Keratinocyte (primary cell): ENCODE results near the gene ZNF358. TPM values are rescaled to one million over a fixed set of nuclear protein-coding genes. Genes with fewer than 3 reads are reported as not detected.

Experiments used
- DNase-seq: peaks from one replicate; pipeline ENCODE4 v3.0.0-alpha.2; 2011; ENCODE audit warnings: low read depth, missing footprints, low spot score
- FAIRE-seq: peaks from 2 replicates; lab custom pipeline; 2011; peaks lifted over from hg19 to GRCh38; lab: Jason Lieb, UNC
- H2AFZ ChIP-seq: 2 replicates; pipeline ENCODE4 v1.6.0; 2012; ENCODE audit warnings: low read length, control low read depth, inconsistent platforms; ENCODE audit not compliant: control insufficient read depth
- H3K27ac ChIP-seq: 2 replicates; pipeline ENCODE4 v1.5.1; 2011; ENCODE audit warnings: low read length; ENCODE audit not compliant: control insufficient read depth, insufficient read depth
- H3K27me3 ChIP-seq: 3 replicates; pipeline ENCODE4 v1.6.0; 2011; ENCODE audit warnings: low read length; ENCODE audit not compliant: control insufficient read depth, insufficient read depth; ENCODE audit errors: extremely low read depth
- H3K36me3 ChIP-seq, 2 experiments: 2 replicates in 1 of 2; 3 replicates in 1 of 2; pipeline ENCODE4 v1.5.1; 2011; ENCODE audit warnings: low read length in 2 of 2, mild to moderate bottlenecking in 1 of 2; ENCODE audit not compliant: control insufficient read depth in 2 of 2, insufficient read depth in 2 of 2; ENCODE audit errors: extremely low read depth in 1 of 2
- H3K4me1 ChIP-seq: 3 replicates; pipeline ENCODE4 v1.5.1; 2011; ENCODE audit warnings: low read length; ENCODE audit not compliant: control insufficient read depth, insufficient read depth; ENCODE audit errors: extremely low read depth
- H3K4me2 ChIP-seq: 3 replicates; pipeline ENCODE4 v1.6.0; 2011; ENCODE audit warnings: low read depth, low read length; ENCODE audit not compliant: control insufficient read depth, insufficient read depth; ENCODE audit errors: extremely low read depth
- H3K4me3 ChIP-seq, 3 experiments: fragments of 200-600 bp in 1 of 3; sonication (generic) in 1 of 3; 2 replicates in 2 of 3; 3 replicates in 1 of 3; pipeline ENCODE4 v1.5.1; 2011 to 2016; ENCODE audit warnings: low read length in 3 of 3, mild to moderate bottlenecking in 3 of 3, control low read depth in 2 of 3, inconsistent platforms in 1 of 3, low read depth in 1 of 3, mixed read lengths in 1 of 3, mixed run types in 1 of 3, moderate library complexity in 1 of 3; ENCODE audit not compliant: control insufficient read depth in 2 of 3, insufficient read depth in 2 of 3; ENCODE audit errors: extremely low read depth in 1 of 3
- H3K79me2 ChIP-seq: 2 replicates; pipeline ENCODE4 v1.6.0; 2012; ENCODE audit warnings: low read length; ENCODE audit not compliant: control insufficient read depth, insufficient read depth
- H3K9ac ChIP-seq: 3 replicates; pipeline ENCODE4 v1.6.0; 2011; ENCODE audit warnings: low read length; ENCODE audit not compliant: control insufficient read depth, insufficient read depth; ENCODE audit errors: extremely low read depth
- H3K9me1 ChIP-seq: 3 replicates; pipeline ENCODE4 v1.6.0; 2011; ENCODE audit warnings: low read length; ENCODE audit not compliant: control insufficient read depth, insufficient read depth; ENCODE audit errors: extremely low read depth
- H3K9me3 ChIP-seq: 2 replicates; pipeline ENCODE4 v1.5.1; 2012; ENCODE audit warnings: low read depth, low read length; ENCODE audit not compliant: control insufficient read depth
- H4K20me1 ChIP-seq: 3 replicates; pipeline ENCODE4 v1.6.0; 2011; ENCODE audit warnings: low read length; ENCODE audit not compliant: control insufficient read depth, insufficient read depth; ENCODE audit errors: extremely low read depth
- CTCF ChIP-seq, 3 experiments: IDR thresholded peaks in 1 of 3; conservative IDR thresholded peaks in 1 of 3; optimal IDR thresholded peaks in 1 of 3; 2 replicates in 2 of 3; 3 replicates in 1 of 3; pipeline versions ENCODE3 to v1.5.1; 2011; ENCODE audit warnings: low read length in 3 of 3, mild to moderate bottlenecking in 3 of 3, moderate library complexity in 2 of 3, control low read depth in 1 of 3, inconsistent platforms in 1 of 3; ENCODE audit not compliant: insufficient read depth in 2 of 3; ENCODE audit errors: extremely low read depth in 1 of 3
- EZH2 ChIP-seq: IDR thresholded peaks from one replicate; pipeline ENCODE4 v1.6.1; 2012; ENCODE audit warnings: inconsistent platforms, mild to moderate bottlenecking, low read length, moderate library complexity
- dilution Hi-C: fragments of 300-500 bp; cut with MboI; formaldehyde crosslinking; loops from one replicate; pipeline ENCODE4 v1.7.0; 2020; ENCODE audit warnings: low sequenced_read_pairs; ENCODE audit not compliant: extremely low pct_ligation_motif_present
- polyA plus RNA-seq, 5 experiments: library from polyadenylated mRNA; depleted of rRNA in 3 of 5; stranded (reverse) in 3 of 5; stranded (forward) in 1 of 5; unstranded in 1 of 5; fragments of >200 nt; gene quantifications; 1 replicate in 1 of 5; 2 replicates in 3 of 5; 3 replicates in 1 of 5; pipeline versions ENCODE4 v1.2.1 to v1.2.3, GENCODE V29; 2011 to 2012; ENCODE audit warnings: missing spikeins in 2 of 5, low read depth in 1 of 5, low replicate concordance in 1 of 5

ZNF358 gene
- polyA plus RNA-seq, 1 donor (not counting 4 experiments of a cell fraction or from before 2014, with no cell fraction given), result 8.5 TPM

GRCh38 chr19:7524992-7525739 lies 9.3 kb downstream of the ZNF358 start:
- Histone ChIP-seq H3K4me2 (no peak overlapping the region), H3K9me1 (no peaks in the 10 kb centered on the region), H3K4me1 (peaks cover 12% of the 10 kb centered on the region), H3K27ac (no peak overlapping the region), H3K4me3 (no peak overlapping the region), H3K9me3 (no peaks in the 10 kb centered on the region), H3K79me2 (no peaks in the 10 kb centered on the region), H3K36me3 (peaks cover 0 to 13% of the 10 kb centered on the region in 2 experiments), H3K27me3 (no peaks in the 10 kb centered on the region), H4K20me1 (no peaks in the 10 kb centered on the region), H2AFZ (no peak overlapping the region), H3K9ac (no peak overlapping the region)
- dilution Hi-C loops, result no loop called here
- no peak for DNase-seq
- no peak for FAIRE-seq
- no peak for TF ChIP-seq CTCF (optimal IDR thresholded peaks at IDR 0.05 in 1 of 3, IDR thresholded peaks at IDR 0.05 in 1 of 3, conservative IDR thresholded peaks at IDR 0.05 in 1 of 3; ENCODE audit: extremely low read depth in 1 of 3, insufficient read depth in 2 of 3, low read length in 3 of 3)
- TF ChIP-seq EZH2, result no peak

- TF ChIP-seq EZH2 (no peak), CTCF (optimal IDR thresholded peaks at IDR 0.05 in 1 of 3, IDR thresholded peaks at IDR 0.05 in 1 of 3, conservative IDR thresholded peaks at IDR 0.05 in 1 of 3; ENCODE audit: extremely low read depth in 1 of 3, insufficient read depth in 2 of 3, low read length in 3 of 3) (no peak)
- dilution Hi-C loops, result no loop called here
- Histone ChIP-seq H3K79me2 (no peaks in the 10 kb centered on the region), H2AFZ (no peak overlapping the region), H3K9ac (no peak overlapping the region), H3K4me3 (no peak overlapping the region), H3K36me3 (peaks cover 0 to 15% of the 10 kb centered on the region in 2 experiments), H3K27me3 (no peaks in the 10 kb centered on the region), H3K4me1 (peaks cover 12% of the 10 kb centered on the region), H3K27ac (no peak overlapping the region), H3K4me2 (no peak overlapping the region), H3K9me1 (no peaks in the 10 kb centered on the region), H4K20me1 (no peaks in the 10 kb centered on the region), H3K9me3 (no peaks in the 10 kb centered on the region)
- DNase-seq, result no peak
- no peak for FAIRE-seq
Observed at GRCh38 chr19:7526059-7526929, 10.4 kb downstream of the ZNF358 start.
